Activated gamma-delta T cell treated with anti-CD3 and anti-CD28 coated beads, Interleukin-2, amount 50 U/mL, for 16 hours (primary cell): ENCODE measurements around the gene HYDIN.
"Not testable (repeated sequence)": the region's sequence is repeated elsewhere in the genome, so short reads cannot be mapped to it uniquely, and the experiment has no call there.

Experiments
- DNase-seq: peaks from one replicate; pipeline ENCODE4 v3.0.0-alpha.2; 2020; ENCODE audit warnings: low read depth

The HYDIN gene

DNA sequence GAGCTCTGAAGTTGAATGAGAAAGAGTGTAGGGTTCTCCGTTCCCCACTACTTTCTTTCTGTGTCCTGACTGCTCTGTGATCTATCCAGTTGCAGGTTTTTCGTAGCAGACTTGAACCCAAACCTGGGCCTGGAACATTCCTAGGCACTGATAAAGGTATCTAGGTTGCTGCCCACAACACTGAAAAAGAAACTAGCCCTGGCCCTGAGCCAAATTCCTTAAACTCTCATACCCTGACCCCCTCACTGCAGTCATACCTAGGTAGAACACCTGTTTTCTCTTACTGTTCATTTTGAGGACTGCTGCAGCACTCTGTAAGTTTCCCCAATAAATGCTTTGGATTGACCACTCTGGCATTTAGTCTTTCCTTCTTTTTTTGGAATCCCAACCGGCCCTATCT lies 5.4 kb downstream of the HYDIN start:
- DNase-seq = no peak

DNA sequence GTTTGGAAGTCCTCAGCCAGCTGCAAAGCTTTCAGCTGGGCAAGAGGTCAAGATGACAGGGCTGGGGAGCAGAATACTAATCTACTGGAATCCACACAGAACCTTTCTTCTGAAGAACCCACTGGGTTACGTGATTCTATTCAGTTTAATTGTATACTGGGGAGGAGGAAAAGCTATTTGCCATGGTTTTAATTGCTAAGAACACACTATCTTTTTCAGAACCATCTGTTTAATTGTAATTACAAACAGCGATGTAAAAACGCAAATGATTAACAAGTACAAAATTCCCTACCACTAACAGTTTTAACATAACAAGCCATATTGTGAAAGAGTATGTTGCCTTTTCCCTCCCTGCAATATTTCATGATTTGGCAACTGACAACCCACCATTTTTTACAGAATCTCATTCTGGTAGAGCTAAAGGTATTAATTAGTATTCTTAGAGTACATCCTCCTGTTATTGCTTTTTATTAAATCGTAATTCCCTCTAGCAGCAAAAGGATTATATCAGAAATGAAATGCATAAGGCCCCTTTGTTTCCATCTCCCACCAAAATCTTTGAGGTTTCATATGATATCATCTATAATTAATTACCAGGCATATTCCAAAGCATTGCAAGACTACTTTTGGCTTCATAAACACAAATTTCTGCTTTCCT lies 12.1 kb downstream of the HYDIN start:
- no peak for DNase-seq

DNA sequence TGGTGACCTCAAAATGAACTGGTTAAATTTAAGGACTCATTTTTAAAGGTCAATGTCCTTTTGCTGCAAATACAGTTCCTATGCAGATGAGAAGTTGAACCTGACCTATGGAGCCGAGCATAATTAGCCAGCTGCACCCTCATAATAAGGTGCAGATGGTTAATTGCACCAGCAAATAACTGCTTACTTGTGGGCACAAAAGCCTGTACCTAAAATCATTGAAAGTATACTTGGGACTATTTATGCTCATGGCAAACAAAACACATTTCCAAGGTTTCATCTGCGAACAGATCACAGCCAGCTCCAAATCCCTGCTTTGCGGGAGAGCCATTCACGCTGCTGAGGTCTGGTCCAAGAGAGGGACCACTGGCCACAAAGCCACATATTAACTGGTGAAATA lies 13.0 kb downstream of the HYDIN start:
- no peak for DNase-seq

DNA sequence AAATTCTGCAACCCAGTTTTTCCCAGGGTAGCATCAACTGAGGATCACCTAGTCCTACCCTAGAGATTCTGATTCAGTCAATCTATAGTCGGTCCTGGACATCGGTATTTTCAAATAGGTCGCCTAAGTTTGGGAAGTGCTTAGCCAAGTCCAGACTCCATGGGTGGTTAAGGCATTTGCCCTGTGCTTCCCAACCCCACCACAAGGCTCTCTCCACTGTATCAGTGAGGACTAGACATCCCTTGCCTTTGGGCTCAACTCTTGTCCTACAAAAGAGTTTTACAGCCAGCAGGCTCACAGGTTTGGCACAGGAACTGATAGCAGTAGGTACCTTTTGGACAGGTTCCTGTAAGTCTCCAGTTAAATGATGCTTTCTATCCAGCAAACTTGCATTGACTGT lies 13.8 kb downstream of the HYDIN start:
- DNase-seq = no peak

DNA sequence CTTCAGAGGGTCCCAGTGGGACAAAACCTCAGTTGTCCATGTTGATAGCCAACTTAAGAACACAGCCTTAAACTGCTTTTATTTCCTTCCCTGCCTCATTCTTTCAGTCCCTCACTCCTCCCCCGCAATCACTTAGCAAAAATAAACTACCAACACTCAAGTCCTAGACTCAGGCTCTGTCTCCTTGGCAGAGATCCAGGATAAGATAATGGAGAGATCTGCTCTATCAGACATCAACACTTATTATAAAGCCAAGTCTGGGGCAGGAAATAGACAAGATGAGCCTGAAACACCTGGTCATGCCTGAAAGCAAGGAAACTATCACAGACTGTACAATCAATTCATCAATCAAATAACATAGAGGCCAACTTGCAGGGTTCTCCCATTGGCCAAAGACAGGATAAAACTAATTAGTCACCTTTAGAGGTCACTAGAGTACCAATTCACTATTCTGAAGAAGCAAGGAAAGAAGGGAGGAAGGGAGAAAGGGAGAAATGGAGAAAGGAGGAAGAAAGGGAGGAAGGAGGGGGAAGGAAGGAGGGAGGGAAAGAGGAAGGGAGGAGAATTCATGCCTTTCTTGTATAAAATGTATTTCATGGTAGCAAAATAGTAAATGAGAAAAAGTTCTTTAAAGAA lies 15.7 kb downstream of the HYDIN start:
- DNase-seq = no peak

DNA sequence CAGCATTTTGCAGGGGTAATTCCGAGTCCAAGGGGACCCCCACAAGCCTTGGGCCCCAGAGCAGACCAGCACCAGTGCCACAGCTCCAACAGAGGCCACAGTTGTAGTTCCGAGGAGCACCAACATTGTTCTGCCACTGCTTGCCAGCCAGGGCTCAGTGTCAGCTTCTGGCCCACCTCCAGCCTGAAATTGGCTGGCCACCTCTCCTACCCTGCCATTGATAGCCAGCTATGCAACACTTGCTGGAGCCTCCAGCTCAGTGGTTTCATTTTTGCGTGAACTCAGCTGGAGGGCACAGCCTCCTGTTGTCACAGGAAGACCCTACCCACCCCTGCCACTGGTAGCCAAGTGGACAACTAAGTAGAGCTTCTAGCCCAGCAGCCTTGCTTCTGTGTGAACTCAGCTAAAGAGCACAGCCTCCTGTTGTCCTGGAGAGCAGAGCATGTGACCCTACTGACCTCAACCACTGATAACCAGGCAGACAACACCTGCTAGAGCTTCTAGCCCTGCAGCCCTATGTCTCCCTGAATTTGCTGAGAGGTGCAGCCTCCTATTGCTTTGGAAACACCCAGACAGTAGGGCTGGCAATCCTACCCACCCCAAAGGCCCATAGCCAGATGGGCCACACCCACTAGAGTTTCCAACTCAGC lies 24.9 kb downstream of the HYDIN start:
- no peak for DNase-seq

DNA sequence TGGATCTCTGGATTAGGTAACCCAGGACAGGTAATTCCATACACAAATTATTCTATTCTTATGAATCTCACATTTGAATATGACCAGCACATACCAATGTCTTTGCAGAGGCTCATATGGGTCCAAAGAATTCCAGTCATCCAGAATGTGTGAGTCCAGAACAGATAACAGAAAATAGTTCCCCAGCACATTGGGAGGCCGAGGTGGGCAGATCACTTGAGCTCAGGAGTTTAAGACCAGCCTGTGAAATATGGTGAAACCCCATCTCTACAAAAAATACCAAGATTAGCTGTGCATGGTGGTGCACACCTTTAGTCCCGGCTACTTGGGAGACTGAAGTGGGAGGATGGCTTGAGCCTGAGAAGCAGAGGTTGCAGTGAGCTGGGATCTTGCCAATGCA lies 26.9 kb downstream of the HYDIN start:
- no peak for DNase-seq

DNA sequence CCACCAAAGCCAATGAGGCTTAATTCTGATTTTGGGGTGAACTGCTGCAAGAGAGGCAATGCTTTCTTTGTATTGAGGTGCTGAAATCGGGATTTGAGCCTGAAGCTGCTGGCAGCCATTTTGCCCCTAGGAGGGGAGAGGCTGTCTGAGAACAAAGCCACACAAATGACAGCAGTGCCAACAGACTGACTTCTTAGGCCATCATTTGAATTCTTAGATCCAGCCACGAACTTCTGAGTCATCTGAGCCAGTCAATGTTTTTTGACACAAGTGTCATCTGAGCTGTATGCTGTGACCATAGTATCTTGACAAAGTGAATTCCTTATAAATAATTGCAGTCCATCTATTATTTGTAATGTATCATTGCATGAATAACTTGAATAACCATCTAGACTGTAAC lies 29.0 kb downstream of the HYDIN start:
- DNase-seq = no peak

DNA sequence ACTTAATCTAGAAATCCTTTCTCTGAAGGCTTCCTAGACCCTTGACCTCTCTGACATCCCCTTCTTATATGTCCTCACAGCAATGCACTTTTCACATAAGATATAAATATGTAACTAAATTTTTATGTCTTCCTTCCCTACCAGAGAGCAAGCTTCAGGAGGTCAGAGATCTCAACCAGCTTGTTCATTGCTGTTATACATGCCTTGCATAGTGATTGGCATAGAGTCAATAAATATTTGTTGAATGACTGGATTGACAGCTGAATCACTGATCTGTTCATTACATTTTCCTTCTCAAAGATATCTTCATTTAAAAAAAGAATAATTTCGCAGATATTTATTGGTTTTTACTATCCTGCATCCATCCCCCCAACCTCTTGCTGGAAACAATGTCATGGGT lies 29.5 kb downstream of the HYDIN start:
- DNase-seq = no peak

DNA sequence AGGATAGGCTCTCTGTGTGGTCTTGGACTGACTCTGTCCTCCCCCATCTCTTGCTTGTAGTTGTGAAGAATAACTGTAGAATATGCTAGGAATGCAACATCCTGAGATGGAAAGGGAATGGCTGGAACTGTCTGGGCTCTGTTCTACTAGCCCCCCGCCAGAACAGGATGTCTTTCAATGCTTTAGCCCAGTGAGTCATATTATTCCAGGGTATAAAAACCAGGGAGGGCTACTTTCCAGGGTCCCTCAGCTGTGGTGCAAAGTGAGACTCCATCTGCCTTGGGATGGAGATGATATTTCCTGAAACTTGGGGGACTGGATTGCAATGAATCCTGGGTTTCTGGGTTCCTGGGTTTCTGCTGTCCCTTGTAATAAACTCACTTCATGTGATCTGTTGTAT lies 32.1 kb downstream of the HYDIN start:
- no peak for DNase-seq

DNA sequence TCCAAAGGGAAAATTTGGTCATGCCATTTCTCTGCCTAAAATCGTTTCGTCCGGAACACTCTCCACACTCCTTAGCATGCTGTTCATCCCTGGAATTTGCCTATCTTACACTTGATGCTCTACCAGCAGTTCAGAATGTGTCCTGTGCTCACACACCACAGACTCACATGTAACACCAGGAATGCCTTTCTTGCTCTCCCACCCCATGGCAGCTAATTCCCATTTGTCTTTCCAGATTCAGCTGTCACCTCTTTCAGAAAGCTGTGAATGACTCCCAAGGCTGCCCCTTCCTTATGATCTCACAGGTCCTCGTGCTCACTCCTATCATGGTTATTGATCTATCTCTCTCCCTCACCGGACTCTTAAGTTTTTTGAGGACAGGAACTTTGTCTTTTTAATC lies 38.1 kb downstream of the HYDIN start:
- DNase-seq = no peak

DNA sequence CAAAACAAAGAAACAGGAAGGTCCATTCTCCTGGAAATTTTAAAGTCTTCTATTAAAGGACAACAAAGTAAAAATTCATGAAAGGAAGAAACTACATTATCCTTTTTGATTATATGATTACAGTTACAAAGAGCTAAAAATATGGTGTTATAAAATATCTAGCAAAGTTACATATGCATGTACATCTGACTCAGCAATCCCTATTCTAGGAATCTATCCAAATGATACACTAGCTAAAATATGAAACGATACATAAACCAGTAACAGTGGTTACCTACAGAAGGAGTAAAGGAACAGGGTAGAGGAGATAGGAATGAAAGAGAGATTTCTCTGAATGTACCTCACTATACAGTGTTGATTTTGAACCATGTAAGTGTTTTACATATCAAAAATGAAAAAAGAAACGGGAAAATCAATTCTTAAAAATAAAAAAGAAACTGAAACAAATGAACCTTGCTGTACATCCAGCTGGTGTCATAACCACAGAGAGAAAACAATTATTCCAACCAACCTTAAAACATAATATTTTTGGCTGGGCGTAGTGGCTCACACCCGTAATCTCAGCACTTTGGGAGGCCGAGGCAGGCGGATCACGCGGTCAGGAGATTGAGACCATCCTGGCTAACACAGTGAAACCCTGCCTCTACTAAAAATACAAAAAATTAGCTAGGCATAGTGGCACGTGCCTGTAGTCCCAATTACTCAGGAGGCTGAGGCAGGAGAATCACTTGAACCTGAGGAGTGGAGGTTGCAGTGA lies 41.4 kb downstream of the HYDIN start:
- DNase-seq = no peak

DNA sequence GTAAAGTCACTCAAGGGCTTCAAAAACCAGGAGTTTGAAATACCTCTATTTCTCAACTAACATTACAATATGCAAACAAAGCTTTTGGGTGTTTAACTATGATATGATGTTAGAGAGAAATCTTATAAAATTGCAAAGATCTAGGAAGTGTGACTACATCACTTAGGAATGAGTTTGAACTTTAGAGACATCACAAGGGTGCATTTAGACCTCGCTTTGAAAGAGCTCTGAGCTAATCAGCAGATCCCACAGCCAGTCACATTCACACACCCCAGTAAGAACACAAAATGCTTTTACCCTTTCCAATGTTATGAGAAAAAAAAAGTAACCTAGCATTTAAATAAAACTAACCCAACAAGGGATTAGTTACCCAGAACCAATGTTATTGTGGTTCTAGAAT lies 45.2 kb downstream of the HYDIN start:
- DNase-seq = no peak

DNA sequence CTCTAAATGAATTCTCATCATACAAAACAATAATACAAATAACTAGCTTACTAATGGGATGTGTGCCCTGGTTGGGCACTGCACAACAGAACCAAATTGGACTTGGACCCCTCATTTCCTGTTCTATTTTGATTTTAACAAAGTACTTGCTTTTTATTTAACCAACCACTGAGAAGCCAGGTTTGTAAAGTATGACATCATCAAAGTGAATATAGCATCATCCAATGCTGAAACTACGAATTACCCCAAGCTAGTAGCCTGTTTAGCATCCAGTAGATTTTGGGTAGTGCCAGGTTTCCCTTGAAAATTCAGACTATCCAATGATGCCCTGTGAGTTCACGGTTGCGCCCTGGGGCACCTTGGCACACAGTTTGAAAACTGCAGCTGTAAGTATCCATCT lies 51.0 kb downstream of the HYDIN start:
- no peak for DNase-seq

DNA sequence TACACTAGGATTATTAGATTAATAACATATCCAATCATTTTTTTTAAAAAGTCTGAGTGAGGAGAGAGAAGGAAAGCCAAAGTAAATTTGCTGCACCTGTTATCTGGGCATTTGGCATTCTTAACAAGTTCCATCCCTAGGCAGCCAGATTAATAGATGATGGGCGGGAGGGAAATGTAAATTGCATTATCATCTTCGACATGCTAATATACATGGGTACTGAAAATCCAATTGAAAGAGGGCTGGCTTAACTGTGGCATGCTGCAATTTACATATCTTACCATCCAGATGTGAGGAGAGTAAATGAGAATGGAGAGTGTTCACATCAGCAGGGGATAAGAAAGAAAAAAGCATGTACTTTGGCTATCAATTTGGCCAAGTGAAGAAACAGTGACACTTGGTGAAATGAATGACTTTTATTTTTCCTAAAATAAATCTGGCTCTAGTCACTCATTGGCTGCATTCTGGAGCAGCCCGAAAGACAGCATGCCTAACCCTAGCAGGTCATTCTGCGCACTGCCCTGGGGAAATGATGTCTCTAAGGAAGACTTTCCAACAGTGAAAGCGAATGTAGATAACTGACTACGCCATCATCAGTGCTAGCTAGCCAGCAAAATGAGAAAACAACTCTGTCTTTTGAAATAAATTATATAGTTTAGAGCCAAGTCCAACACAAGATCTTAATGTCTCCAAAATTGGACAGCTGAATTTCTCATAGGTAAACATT lies 57.9 kb downstream of the HYDIN start:
- no peak for DNase-seq

DNA sequence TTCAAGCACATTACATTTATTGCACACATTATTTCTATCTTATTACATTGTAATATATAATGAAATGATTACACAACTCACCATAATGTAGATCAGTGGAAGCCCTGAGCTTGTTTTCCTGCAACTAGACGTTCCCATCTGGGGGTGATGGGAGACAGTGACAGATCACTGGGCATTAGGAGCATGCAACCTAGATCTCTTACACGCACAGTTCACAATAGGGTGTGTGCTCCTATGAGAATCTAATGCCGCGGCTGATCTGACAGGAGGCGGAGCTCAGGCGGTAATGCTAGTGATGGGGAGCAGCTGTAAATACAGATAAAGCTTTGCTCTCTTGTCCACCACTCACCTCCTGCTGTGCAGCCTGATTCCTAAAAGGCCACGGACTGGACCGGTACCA lies 69.5 kb downstream of the HYDIN start:
- not testable (repeated sequence) for DNase-seq

DNA sequence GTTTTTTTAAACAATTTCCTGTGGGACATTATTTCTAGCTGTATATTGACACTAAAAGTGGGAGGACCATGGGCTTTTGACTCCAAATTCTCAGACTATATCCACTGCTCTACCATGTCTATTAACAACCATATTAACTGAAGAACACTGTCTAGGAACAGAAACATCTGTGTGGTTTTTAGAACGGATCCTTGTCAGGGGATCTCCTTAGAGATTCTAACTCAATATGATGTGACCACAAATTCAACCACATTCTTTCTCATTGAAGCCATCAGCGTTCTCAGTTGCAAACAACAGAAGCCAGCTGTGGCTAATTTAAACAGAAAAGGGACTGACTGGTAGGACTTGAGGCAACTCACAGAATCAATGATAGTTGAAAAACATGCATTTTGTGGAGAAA lies 73.2 kb downstream of the HYDIN start:
- DNase-seq = not testable (repeated sequence)

DNA sequence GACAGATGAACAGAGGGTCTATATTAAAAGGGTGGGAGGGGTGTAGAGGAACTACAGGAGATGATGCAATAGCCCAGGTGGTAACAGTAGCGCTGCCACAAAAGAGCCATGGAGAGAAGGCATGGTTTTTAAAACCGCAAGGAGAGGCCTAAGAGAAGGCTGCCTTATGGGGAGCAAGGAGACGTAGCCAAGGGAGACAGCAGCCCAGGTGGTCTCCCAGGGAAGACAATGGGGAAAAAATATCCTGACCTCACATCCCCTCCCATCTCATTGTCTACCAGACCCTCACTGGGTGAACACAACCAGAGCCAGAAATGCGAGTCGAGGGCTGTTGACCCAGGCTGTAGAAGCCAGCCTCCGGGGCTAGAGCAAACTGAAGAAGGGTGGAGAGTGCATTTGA lies 77.2 kb downstream of the HYDIN start:
- DNase-seq = not testable (repeated sequence)

DNA sequence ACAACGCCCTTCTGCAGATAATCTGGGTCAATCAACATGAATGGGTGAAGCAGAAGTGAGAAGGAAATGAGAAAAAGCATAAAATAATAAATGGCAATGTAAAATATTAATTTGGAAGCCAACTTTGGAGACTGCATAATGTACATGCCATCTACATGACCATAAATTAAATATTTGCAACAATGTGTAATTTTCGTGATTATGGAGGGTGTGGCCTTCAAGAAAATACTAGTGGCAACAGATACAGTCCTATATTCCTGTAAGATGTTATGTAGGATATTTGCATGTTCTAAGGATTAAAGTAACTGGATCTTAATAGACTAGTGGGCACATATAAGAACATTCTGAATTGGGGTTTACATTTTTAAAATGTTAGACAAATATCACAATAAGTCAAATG lies 78.9 kb downstream of the HYDIN start:
- not testable (repeated sequence) for DNase-seq

DNA sequence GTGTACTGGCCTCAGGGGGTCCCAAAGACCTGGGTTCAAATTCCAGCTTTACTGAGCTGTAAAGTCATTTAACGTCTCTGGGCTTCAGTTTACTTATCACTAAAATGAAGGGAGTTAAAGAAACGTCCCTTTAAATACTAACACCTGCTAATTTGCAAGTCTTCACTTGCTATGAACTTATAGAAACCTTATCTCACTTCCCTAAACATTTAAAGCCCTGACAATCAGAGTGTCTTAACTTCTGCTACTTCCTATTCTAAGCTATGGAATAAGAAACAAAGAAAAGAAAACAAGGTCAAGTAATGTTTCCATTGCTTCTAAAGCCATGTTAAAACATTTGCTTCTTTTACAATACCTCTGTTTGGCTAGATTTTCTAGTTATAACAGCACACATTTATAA lies 87.3 kb downstream of the HYDIN start:
- not testable (repeated sequence) for DNase-seq

DNA sequence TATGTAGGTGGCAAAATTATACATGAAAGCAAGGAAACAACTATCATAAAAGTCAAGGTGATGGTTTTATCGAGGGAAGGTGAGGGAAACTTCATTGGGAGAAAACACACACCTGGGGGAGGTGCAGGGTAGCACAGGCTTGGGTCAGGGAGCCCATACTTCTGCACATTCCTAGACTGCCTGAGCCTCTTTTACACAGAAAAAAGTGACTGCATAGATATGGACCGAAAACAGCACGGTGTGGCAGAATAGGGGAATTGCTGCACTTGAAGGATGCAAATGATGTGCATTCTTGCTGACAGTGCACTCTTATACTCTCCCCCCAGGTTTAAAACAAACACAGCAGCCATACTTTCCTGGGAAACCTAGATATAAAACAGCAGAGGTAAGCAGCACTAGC lies 120.0 kb downstream of the HYDIN start:
- DNase-seq = not testable (repeated sequence)

DNA sequence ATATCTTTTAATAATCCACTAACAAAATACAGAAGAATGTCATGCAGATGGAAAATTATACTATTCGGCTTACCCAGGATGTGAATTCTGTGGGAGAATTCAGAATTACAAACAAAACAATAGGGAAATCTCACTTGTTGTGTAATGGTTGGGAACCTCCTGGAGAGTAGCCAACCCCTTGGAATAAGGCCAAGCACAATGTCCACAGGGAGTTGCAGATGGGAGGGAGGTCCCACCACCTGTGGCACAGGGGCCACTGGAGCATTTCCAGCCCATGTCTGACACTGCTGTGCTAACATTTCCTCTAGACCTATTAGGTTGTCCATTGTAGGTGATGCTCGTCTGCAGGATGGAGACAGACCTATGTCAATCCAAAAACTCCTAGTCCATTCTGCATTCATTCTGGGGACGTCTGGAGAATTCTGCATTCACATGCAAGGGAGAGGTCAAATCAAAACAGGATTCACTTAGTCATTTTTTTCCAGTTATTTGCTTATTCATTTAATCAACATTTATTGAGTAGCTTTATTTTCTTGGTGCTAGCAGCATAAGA lies 120.8 kb downstream of the HYDIN start:
- DNase-seq = not testable (repeated sequence)
